ENCODE results near the gene PSMD10.
A peak's percentile ranks its signal among the peaks of the same experiment; 100 is the strongest.

Gene PSMD10

DNA sequence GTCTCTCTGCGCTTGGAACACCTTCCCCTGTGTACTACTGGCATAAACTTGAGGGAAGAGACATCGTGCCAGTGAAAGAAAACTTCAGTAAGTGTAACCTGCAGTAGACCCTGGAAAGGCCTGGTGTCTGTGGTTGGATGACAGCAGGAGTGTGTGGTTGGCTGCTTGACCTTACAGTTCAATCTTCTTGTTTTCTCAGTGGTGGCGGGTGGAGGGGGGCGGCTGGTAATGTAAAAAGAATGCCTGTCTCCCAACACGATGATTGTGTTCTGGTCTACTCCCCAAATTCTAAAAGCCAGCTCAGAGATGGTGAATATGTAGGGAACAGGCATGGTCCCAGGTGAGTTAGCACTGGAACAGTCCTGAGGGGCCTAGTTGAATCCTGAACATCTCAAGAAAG is 18.6 kb downstream of the PSMD10 start:
- DNase-seq (ENCODE audit: low spot score): no peak
- no peak for TF ChIP-seq CTCF (IDR thresholded peaks at IDR 0.05; ENCODE audit: extremely low read depth, missing control alignments)

- no peak for TF ChIP-seq CTCF (IDR thresholded peaks at IDR 0.05; ENCODE audit: extremely low read depth, missing control alignments)
- no peak for DNase-seq (ENCODE audit: low spot score)
These were observed 19.8 kb downstream of the PSMD10 start for GRCh38 chrX:108071578-108071977.

DNA sequence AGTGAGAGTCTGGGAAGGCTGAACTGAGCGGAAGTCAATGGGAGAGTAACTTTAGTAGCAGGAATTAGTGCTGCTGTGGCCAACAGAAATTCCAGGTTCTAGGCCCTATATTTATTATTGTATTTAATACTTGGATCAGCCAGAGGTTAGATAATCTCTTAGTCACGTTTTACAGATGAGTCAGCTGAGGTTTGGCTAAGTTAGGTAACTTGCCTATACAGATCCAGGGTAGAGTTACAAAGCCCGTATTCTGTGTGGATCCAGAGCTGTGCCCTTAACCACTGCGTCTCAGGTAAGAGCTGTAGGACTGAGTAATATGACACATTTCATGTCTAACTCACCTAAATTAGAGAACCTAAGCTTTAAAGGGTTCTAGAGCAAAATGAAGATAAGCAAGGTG is 20.5 kb downstream of the PSMD10 start:
- no peak for DNase-seq (ENCODE audit: low spot score)
- TF ChIP-seq CTCF (IDR thresholded peaks at IDR 0.05; ENCODE audit: extremely low read depth, missing control alignments): no peak

GRCh38 chrX:108068121-108068520 is 23.2 kb downstream of the PSMD10 start:
- TF ChIP-seq CTCF (IDR thresholded peaks at IDR 0.05; ENCODE audit: extremely low read depth, missing control alignments): no peak
- no peak for DNase-seq (ENCODE audit: low spot score)

DNA sequence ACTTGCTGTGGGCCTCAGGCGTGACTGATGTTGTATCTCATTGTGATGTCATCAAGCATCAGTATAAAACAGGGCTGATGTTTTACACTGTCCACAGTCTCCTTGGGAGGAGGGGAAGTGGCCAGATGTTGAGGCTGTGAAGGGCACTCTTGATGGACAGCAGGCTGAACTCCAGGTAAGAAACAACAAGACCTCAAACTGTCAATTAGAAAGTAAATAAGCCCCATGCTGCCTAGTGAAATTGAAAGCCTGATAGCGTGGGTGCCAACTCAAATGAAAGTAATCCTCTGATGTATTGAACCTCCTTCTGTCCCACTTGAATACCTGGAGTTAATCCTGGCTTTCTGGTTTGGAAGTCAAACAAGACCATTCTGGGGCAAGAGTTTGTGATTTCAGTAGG is 26.7 kb downstream of the PSMD10 start:
- no peak for DNase-seq (ENCODE audit: low spot score)
- no peak for TF ChIP-seq CTCF (IDR thresholded peaks at IDR 0.05; ENCODE audit: extremely low read depth, missing control alignments)

GRCh38 chrX:108064001-108064400 is 27.3 kb downstream of the PSMD10 start:
- peak; percentile 1 for DNase-seq (ENCODE audit: low spot score)
- no peak for TF ChIP-seq CTCF (IDR thresholded peaks at IDR 0.05; ENCODE audit: extremely low read depth, missing control alignments)

GRCh38 chrX:108059801-108060200 is 31.5 kb downstream of the PSMD10 start:
- DNase-seq (ENCODE audit: low spot score): no peak
- no peak for TF ChIP-seq CTCF (IDR thresholded peaks at IDR 0.05; ENCODE audit: extremely low read depth, missing control alignments)
